C4-2B (cell line): Measurements from ENCODE around the gene AGFG2.

Experiments used
- CTCF ChIP-seq: fragments of 450-650 bp; conservative IDR thresholded peaks from 2 replicates; pipeline ENCODE4 v1.5.1; 2017; ENCODE audit warnings: mild to moderate bottlenecking
- ZFX ChIP-seq: fragments of 450-650 bp; IDR thresholded peaks from 2 replicates; pipeline ENCODE4 v1.6.1; 2017

- TF ChIP-seq CTCF = no peak
- no peak for TF ChIP-seq ZFX
Measured at GRCh38 chr7:100577507-100577906, 38.5 kb downstream of the AGFG2 start.
